Measurements from ENCODE around the gene GSC2. TPM values are rescaled to one million over a fixed set of nuclear protein-coding genes. Genes with fewer than 3 reads are reported as not detected.
A peak's percentile ranks its signal among the peaks of the same experiment; 100 is the strongest.

The GSC2 gene
- total RNA-seq, 4 donors from 2014 or later: not detected

DNA sequence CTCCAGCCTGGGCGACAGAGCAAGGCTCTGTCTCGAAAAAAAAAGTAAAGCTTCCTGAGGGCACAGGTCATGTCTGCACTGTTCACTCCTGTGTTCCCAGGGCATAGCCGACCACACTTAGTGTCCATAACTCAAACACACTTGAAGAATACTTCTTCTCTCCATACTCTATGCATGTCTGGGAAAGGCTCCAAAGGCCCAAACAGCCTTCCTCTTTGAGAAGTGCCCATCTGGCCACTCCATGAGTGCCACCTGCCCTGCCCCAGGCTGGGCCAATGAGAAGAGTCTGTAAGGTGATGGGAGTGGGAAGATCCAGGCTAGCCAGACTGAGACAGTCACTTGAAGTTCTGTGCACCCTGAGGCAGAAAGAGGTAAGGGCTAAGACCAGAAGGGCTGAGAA is 52.6 kb downstream of the GSC2 start:
- intact Hi-C loops (cut with DNase I): no loop called here
- no peaks in the 10 kb centered on the region for H3K9me3 ChIP-seq
- peak overlapping the region; percentile 28 to 68 (median 53) for H3K27ac ChIP-seq
- peak; percentile 25 to 54 for DNase-seq
- TF ChIP-seq, protein P1, sequence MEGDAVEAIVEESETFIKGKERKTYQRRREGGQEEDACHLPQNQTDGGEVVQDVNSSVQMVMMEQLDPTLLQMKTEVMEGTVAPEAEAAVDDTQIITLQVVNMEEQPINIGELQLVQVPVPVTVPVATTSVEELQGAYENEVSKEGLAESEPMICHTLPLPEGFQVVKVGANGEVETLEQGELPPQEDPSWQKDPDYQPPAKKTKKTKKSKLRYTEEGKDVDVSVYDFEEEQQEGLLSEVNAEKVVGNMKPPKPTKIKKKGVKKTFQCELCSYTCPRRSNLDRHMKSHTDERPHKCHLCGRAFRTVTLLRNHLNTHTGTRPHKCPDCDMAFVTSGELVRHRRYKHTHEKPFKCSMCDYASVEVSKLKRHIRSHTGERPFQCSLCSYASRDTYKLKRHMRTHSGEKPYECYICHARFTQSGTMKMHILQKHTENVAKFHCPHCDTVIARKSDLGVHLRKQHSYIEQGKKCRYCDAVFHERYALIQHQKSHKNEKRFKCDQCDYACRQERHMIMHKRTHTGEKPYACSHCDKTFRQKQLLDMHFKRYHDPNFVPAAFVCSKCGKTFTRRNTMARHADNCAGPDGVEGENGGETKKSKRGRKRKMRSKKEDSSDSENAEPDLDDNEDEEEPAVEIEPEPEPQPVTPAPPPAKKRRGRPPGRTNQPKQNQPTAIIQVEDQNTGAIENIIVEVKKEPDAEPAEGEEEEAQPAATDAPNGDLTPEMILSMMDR (IDR thresholded peaks at IDR 0.05): no peak
- no peak for TF ChIP-seq POLR2A (IDR thresholded peaks at IDR 0.05)
- no peaks in the 10 kb centered on the region for H3K27me3 ChIP-seq
- peaks cover 31 to 38% of the 10 kb centered on the region in 2 donors for H3K4me1 ChIP-seq
- H3K36me3 ChIP-seq: no peaks in the 10 kb centered on the region
- 64 to 79% methylated on average over 2 to 3 of the region's 3 CpGs for WGBS, 2 donors
- no peak overlapping the region for H3K4me3 ChIP-seq (replicated peaks in 1 of 3)

Other genes starting within 250 kb of the GSC2 start
- gene DGCR6, start 244.0 kb downstream of the GSC2 start, total RNA-seq: 10 to 100 TPM in 1 of 4 donors, 1 to 10 TPM in 3; 5.4 to 33.3 (median 7.9) TPM
- 10 to 100 TPM in 1 of 4 donors, 1 to 10 TPM in 3; 1.6 to 10.2 (median 5.2) TPM for gene PRODH, start 214.0 kb downstream of the GSC2 start, total RNA-seq
- 100 to 1,000 TPM in 1 of 4 donors, 10 to 100 TPM in 3; 49.3 to 106 (median 86.9) TPM for gene DGCR2, start 27.9 kb downstream of the GSC2 start, total RNA-seq
- under 1 TPM in 3 of 4 donors, not detected in 1; 0.59 to 0.94 (median 0.78) TPM for gene TSSK2, start 19.0 kb downstream of the GSC2 start, total RNA-seq
- 10 to 100 TPM; 12.1 to 17.7 (median 15.0) TPM for gene ESS2, start 5.6 kb downstream of the GSC2 start, total RNA-seq
- gene SLC25A1, start 28.4 kb upstream of the GSC2 start, total RNA-seq: 10 to 100 TPM; 38.7 to 79.9 (median 62.1) TPM
- gene CLTCL1, start 141.4 kb upstream of the GSC2 start, total RNA-seq: 10 to 100 TPM in 3 of 4 donors, 1 to 10 TPM in 1; 8.5 to 19.2 (median 12.8) TPM